T-cell (primary cell): ENCODE measurements around the gene ALOX15. TPM values are rescaled to one million over a fixed set of nuclear protein-coding genes. Genes with fewer than 3 reads are reported as not detected.
A peak's percentile ranks its signal among the peaks of the same experiment; 100 is the strongest.

Experiments
- ATAC-seq, 4 experiments: fragments of 200-7000 bp in 3 of 4; fragments of 150-1000 bp in 1 of 4; cut with Tn5 transposase; replicated peaks in 1 of 4; 1 replicate in 3 of 4; 2 replicates in 1 of 4; pipeline ENCODE4 v1.10.0; 2021; ENCODE audit warnings: moderate library complexity in 3 of 4, mild to moderate bottlenecking in 2 of 4, moderate number of reproducible peaks in 1 of 4
- CTCF ChIA-PET, 2 donors: fragments of 300-600 bp; sonication (Branson Sonifier 250); formaldehyde crosslinking; loops; one replicate each; lab custom pipeline; 2022; ENCODE audit warnings: antibody characterized with exemption in 2 of 2; lab: Charles Lee
- POLR2A ChIA-PET, 2 donors: fragments of 300-600 bp; sonication (Branson Sonifier 250); formaldehyde crosslinking; loops; one replicate each; lab custom pipeline; 2022; ENCODE audit warnings: antibody characterized with exemption in 2 of 2; lab: Charles Lee
- DNase-seq, 35 experiments: peaks; one replicate each; pipeline versions ENCODE4 v3.0.0 to v3.0.0-alpha.2; 2013 to 2023
- H3K27ac ChIP-seq: one replicate; pipeline ENCODE4 v1.5.1; 2013; ENCODE audit warnings: low read length
- H3K27me3 ChIP-seq, 2 experiments: replicated peaks in 1 of 2; 1 replicate in 1 of 2; 2 replicates in 1 of 2; pipeline versions ENCODE4 v1.6.1 to v1.7.0; 2013; ENCODE audit warnings: low read length in 1 of 2, mixed read lengths in 1 of 2; ENCODE audit not compliant: control insufficient read depth in 2 of 2, insufficient read depth in 2 of 2; ENCODE audit errors: extremely low read depth in 1 of 2
- H3K36me3 ChIP-seq, 2 donors: 1 replicate in 1 of 2; 2 replicates in 1 of 2; pipeline versions ENCODE4 v1.6.1 to v1.7.0; 2013; ENCODE audit warnings: low read length in 1 of 2; ENCODE audit not compliant: control insufficient read depth in 2 of 2, insufficient read depth in 1 of 2; ENCODE audit errors: extremely low read depth in 1 of 2
- H3K4me1 ChIP-seq, 2 experiments: 1 replicate in 1 of 2; 2 replicates in 1 of 2; pipeline versions ENCODE4 v1.6.1 to v1.7.0; 2013; ENCODE audit warnings: low read length in 2 of 2, mixed read lengths in 1 of 2; ENCODE audit not compliant: insufficient read depth in 2 of 2, control insufficient read depth in 1 of 2; ENCODE audit errors: extremely low read depth in 1 of 2
- H3K4me3 ChIP-seq, 2 donors: 1 replicate in 1 of 2; 2 replicates in 1 of 2; pipeline versions ENCODE4 v1.5.1 to v1.7.0; 2013; ENCODE audit warnings: mild to moderate bottlenecking in 2 of 2, low read length in 1 of 2, moderate library complexity in 1 of 2; ENCODE audit not compliant: control insufficient read depth in 1 of 2; ENCODE audit errors: extremely low read depth in 1 of 2
- H3K9me3 ChIP-seq: 2 replicates; pipeline ENCODE4 v1.7.0; 2013
- H3K27ac Mint-ChIP-seq, 2 donors: one replicate each; pipeline ENCODE4 v1.8.0; 2020 to 2021; ENCODE audit warnings: mild to moderate bottlenecking in 2 of 2, mixed read lengths in 2 of 2
- H3K27me3 Mint-ChIP-seq, 2 donors: one replicate each; pipeline ENCODE4 v1.8.0; 2021 to 2022; ENCODE audit warnings: mixed read lengths in 2 of 2
- H3K36me3 Mint-ChIP-seq: one replicate; pipeline ENCODE4 v1.8.0; 2021; ENCODE audit warnings: mixed read lengths
- H3K4me1 Mint-ChIP-seq, 3 donors: one replicate each; pipeline ENCODE4 v1.8.0; 2020 to 2022; ENCODE audit warnings: mixed read lengths in 3 of 3, mild to moderate bottlenecking in 1 of 3
- H3K4me3 Mint-ChIP-seq, 3 donors: one replicate each; pipeline ENCODE4 v1.8.0; 2020 to 2022; ENCODE audit warnings: mild to moderate bottlenecking in 3 of 3, mixed read lengths in 3 of 3, moderate library complexity in 3 of 3
- H3K9me3 Mint-ChIP-seq, 3 donors: one replicate each; pipeline ENCODE4 v1.8.0; 2020 to 2022; ENCODE audit warnings: mixed read lengths in 3 of 3
- WGBS: methylation state at CpG from one replicate; pipeline ENCODE4 v1.1.5; 2013; ENCODE audit warnings: missing lambda C conversion rate; ENCODE audit not compliant: insufficient coverage; 5-methylcytosine and 5-hydroxymethylcytosine counted together
- total RNA-seq, 35 experiments: library from RNA in 6 of 35; stranded (reverse) in 6 of 35; fragments of 120-200 nt in 1 of 35; gene quantifications; one replicate each; pipeline versions ENCODE4 v1.2.1 to v1.2.4 and lab custom pipeline; 2013 to 2026

Gene ALOX15
- total RNA-seq, 5 donors from 2014 or later (not counting 1 experiment from before 2014, with no cell fraction given) = 0.13 TPM; not detected in 4

DNA sequence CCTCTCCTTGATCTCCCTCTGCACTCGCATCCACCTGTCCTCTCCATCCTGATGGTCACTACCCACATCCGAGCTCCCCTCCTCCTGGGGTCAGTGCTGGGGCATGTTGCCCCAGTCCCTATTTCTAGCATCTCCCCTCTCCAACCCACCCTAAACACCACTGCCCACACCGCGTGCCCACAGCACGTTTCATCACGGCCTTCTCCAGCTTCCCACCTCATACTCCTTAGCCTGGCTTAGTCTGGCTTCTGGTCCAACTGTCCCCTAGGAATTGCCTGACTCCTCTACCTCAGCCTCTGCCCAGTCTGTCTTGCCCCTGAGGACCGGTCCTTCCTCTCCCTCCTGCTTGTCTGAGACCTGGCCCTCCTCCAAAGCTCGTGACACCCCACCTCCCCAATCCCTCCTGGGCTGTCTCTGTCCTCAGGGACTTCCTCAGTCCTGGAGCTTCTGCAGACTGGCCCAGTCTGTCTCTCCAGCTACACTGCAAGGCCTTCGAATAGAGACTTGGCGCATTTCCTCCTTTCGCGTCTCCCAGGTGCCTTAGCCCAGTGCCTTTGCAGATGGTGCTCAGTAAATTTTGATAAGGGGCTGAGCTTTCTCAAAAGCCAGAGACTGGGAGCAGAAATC, 4.9 kb downstream of the ALOX15 start:
- Histone ChIP-seq H3K27ac (no peak overlapping the region), H3K4me1 (peaks cover 0 to 21% of the 10 kb centered on the region in 2 experiments), H3K36me3 (no peaks in the 10 kb centered on the region), H3K27me3 (peaks cover 2 to 67% of the 10 kb centered on the region in 2 experiments), H3K4me3 (no peak overlapping the region), H3K9me3 (no peaks in the 10 kb centered on the region)
- H3K4me3 Mint-ChIP-seq = no peak overlapping the region
- ChIA-PET CTCF (no interaction called here), POLR2A (no interaction called here)
- WGBS = 59% methylated on average over 12 of the region's 12 CpGs
- no peaks in the 10 kb centered on the region for H3K36me3 Mint-ChIP-seq
- ATAC-seq (no peak), DNase-seq (no peak)
- peak overlapping the region in 1 of 2 donors; percentile 15 for H3K27ac Mint-ChIP-seq
- peaks cover 0 to 4% (median 0%) of the 10 kb centered on the region in 3 donors for H3K9me3 Mint-ChIP-seq
- peaks cover 45 to 76% of the 10 kb centered on the region in 2 donors for H3K27me3 Mint-ChIP-seq
- H3K4me1 Mint-ChIP-seq = peaks cover 14 to 30% (median 17%) of the 10 kb centered on the region in 3 donors

DNA sequence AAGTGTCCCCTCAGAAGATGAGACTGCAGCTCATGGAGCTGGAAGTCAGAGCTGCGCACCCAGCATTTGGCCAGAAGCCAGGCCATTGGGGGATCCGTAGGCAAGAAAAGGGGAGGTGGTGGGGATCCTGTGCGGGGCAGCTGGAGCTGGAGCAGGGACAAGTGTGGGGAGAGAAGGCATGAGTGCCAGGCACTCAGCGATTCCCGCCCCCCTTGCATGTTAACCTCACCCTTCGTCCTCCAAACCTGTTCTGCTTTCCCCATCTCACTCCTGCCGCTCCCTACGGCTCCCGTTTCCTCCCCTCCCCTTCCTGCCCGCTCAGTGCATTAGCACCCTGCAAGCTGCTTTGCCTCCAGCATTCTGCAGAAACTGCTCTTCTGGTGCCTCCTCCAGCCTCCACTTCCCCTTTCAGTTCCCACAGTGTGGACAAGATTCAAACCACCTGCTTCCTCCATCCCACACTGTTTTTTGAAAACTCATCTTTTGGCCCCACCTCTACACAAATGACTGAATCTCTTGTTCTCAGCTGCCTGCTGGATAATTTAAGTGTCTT, 5.6 kb downstream of the ALOX15 start:
- H3K36me3 Mint-ChIP-seq = no peaks in the 10 kb centered on the region
- H3K27me3 Mint-ChIP-seq = peaks cover 43 to 69% of the 10 kb centered on the region in 2 donors
- POLR2A ChIA-PET = no interaction called here
- peaks cover 0 to 4% (median 0%) of the 10 kb centered on the region in 3 donors for H3K9me3 Mint-ChIP-seq
- no peak overlapping the region for H3K4me3 Mint-ChIP-seq
- DNase-seq (no peak), ATAC-seq (no peak)
- Histone ChIP-seq H3K4me1 (peaks cover 0 to 15% of the 10 kb centered on the region in 2 experiments), H3K27ac (no peak overlapping the region), H3K4me3 (no peak overlapping the region), H3K9me3 (no peaks in the 10 kb centered on the region), H3K36me3 (no peaks in the 10 kb centered on the region), H3K27me3 (peaks cover 2 to 62% of the 10 kb centered on the region in 2 experiments)
- CTCF ChIA-PET = no interaction called here
- no peak overlapping the region for H3K27ac Mint-ChIP-seq
- peaks cover 11 to 27% (median 17%) of the 10 kb centered on the region in 3 donors for H3K4me1 Mint-ChIP-seq
- WGBS = 0% methylated on average over 6 of the region's 10 CpGs

DNA sequence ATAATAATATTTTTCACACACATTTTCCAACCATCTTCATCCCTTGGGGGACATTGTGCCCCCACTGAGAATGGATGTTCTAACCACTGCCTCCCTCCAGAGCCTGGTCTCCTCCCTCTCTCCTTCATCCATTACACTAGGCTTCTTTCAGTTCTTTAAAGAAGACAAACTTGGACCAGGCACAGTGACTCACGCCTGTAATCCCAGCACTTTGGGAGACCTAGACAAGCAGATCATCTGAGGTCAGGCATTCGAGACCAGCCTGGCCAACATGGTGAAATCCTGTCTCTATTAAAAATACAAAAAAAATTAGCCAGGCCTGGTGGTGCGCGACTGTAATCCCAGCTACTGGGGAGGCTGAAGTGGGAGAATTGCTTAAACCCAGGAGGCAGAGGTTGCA, 6.5 kb downstream of the ALOX15 start:
- 73% methylated on average over 1 of the region's 4 CpGs for WGBS
- ATAC-seq = no peak
- peaks cover 41 to 66% of the 10 kb centered on the region in 2 donors for H3K27me3 Mint-ChIP-seq
- H3K4me1 Mint-ChIP-seq = peaks cover 10 to 23% (median 17%) of the 10 kb centered on the region in 3 donors
- H3K4me3 Mint-ChIP-seq = no peak overlapping the region
- H3K27ac Mint-ChIP-seq = no peak overlapping the region
- Histone ChIP-seq H3K27ac (no peak overlapping the region), H3K27me3 (peaks cover 2 to 59% of the 10 kb centered on the region in 2 experiments), H3K4me1 (peaks cover 0 to 13% of the 10 kb centered on the region in 2 experiments), H3K4me3 (no peak overlapping the region), H3K36me3 (no peaks in the 10 kb centered on the region), H3K9me3 (no peaks in the 10 kb centered on the region)
- CTCF ChIA-PET = no interaction called here
- H3K36me3 Mint-ChIP-seq = no peaks in the 10 kb centered on the region
- no peak for DNase-seq
- POLR2A ChIA-PET = no interaction called here
- H3K9me3 Mint-ChIP-seq = peaks cover 0 to 4% (median 0%) of the 10 kb centered on the region in 3 donors

DNA sequence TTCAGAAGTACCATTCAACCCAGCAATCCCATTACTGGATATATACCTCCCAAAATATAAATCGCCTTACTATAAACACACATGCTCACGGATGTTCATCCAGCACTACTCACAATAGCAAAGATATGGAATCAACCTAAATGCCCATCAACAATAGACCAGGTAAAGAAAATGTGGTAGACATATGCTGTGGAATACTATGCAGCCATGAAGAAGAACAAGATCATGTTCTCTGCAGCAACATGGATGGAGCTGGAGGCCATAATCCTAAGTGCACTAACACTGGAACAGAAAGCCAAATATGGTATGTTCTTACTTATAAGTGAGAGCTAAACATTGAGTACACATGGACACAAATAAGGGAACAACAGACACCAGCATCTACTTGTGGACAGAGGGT, 7.8 kb downstream of the ALOX15 start:
- H3K9me3 Mint-ChIP-seq = peaks cover 0 to 4% (median 0%) of the 10 kb centered on the region in 3 donors
- no peaks in the 10 kb centered on the region for H3K36me3 ChIP-seq
- peaks cover 33 to 60% of the 10 kb centered on the region in 2 donors for H3K27me3 Mint-ChIP-seq
- ATAC-seq = no peak
- H3K27me3 ChIP-seq = peaks cover 0 to 51% of the 10 kb centered on the region in 2 experiments
- peaks cover 5 to 16% (median 10%) of the 10 kb centered on the region in 3 donors for H3K4me1 Mint-ChIP-seq
- H3K27ac Mint-ChIP-seq = no peak overlapping the region
- no peak overlapping the region for H3K27ac ChIP-seq
- no peak for DNase-seq
- no peak overlapping the region for H3K4me3 Mint-ChIP-seq
- no CpG with 5 or more reads among the region's 2 CpGs for WGBS
- no peaks in the 10 kb centered on the region for H3K36me3 Mint-ChIP-seq
- H3K4me3 ChIP-seq = no peak overlapping the region
- peaks cover 0 to 6% of the 10 kb centered on the region in 2 experiments for H3K4me1 ChIP-seq
- CTCF ChIA-PET = interaction anchor here in 1 of 2 donors (1.2 kb wide), 1 partner anchor 70 kb away, joined by 3 read pairs; no protein-coding TSS in a partner anchor
- no peaks in the 10 kb centered on the region for H3K9me3 ChIP-seq
- POLR2A ChIA-PET = no interaction called here

DNA sequence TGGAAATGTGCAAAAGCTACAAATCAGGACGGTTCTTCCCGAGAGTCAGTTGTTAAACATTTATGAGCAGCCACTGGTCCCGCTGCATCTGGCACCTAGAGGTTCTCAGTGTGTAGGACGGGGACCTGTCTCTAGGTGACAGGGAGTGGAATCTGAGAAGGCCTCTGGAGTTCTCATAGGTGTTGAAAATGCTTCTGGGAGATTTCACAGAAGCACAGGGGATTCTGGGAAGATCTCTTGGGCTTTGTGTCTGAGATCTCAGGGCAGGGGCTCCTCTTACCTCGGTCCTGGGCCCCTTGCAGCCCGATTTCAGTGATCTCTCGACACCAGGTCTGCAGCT, 8.9 kb downstream of the ALOX15 start:
- peaks cover 5 to 14% (median 10%) of the 10 kb centered on the region in 3 donors for H3K4me1 Mint-ChIP-seq
- DNase-seq = no peak
- H3K36me3 Mint-ChIP-seq = no peaks in the 10 kb centered on the region
- Histone ChIP-seq H3K9me3 (no peaks in the 10 kb centered on the region), H3K27me3 (peaks cover 0 to 43% of the 10 kb centered on the region in 2 experiments), H3K4me3 (no peak overlapping the region), H3K4me1 (peaks cover 0 to 6% of the 10 kb centered on the region in 2 experiments), H3K27ac (no peak overlapping the region), H3K36me3 (no peaks in the 10 kb centered on the region)
- ChIA-PET POLR2A (no interaction called here), CTCF (no interaction called here)
- H3K9me3 Mint-ChIP-seq = peaks cover 0 to 4% (median 0%) of the 10 kb centered on the region in 3 donors
- no peak overlapping the region for H3K27ac Mint-ChIP-seq
- H3K27me3 Mint-ChIP-seq = peaks cover 30 to 53% of the 10 kb centered on the region in 2 donors
- WGBS = 86% methylated on average over 7 of the region's 7 CpGs
- no peak for ATAC-seq
- no peak overlapping the region for H3K4me3 Mint-ChIP-seq

DNA sequence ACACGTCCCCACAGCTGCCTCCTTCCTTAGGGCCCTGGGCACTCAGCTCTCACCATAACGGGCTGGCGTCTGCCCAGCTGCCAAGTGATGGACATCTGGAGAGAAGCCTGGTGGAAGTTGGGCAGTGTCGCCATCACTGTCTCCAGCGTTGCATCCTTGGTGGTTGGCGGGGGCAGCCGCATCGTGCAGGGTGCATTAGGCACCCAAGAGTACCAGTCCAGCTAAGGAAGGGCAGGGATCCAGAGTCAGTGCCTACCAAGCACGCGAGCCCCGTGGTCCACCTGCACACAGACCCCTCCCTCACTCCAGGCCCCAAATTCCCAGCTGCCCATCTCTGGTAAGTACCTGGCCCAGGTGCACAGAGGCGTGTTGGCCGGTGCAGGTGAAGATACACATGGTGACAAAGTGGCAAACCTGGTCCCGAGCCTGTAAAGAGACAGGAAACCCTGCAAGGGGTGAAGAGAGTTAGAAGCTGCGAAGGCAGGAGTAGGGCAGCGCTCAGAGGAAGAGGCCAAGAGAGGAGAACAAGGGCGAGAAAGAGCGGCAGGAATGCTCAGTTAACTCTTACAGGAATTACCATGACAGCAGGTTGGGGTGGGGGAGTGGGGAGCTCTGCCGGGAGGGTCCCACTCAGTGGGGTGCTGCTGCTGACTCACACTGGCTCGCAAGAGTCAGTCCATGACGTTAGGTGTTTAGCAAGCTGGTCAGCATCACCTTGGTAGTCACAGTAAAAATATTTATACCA, 9.5 kb downstream of the ALOX15 start:
- no peak overlapping the region for H3K4me3 Mint-ChIP-seq
- peaks cover 0 to 4% (median 0%) of the 10 kb centered on the region in 3 donors for H3K9me3 Mint-ChIP-seq
- WGBS = 81% methylated on average over 17 of the region's 21 CpGs
- Histone ChIP-seq H3K4me3 (no peak overlapping the region), H3K9me3 (no peaks in the 10 kb centered on the region), H3K4me1 (peaks cover 0 to 6% of the 10 kb centered on the region in 2 experiments), H3K27me3 (peaks cover 0 to 40% of the 10 kb centered on the region in 2 experiments), H3K36me3 (no peaks in the 10 kb centered on the region), H3K27ac (no peak overlapping the region)
- CTCF ChIA-PET = no interaction called here
- H3K27me3 Mint-ChIP-seq = peaks cover 29 to 47% of the 10 kb centered on the region in 2 donors
- H3K4me1 Mint-ChIP-seq = peaks cover 5 to 14% (median 10%) of the 10 kb centered on the region in 3 donors
- no peak overlapping the region for H3K27ac Mint-ChIP-seq
- no peak for DNase-seq
- no peak for ATAC-seq
- POLR2A ChIA-PET = no interaction called here
- H3K36me3 Mint-ChIP-seq = no peaks in the 10 kb centered on the region
